GM21390 (cell line): Measurements from ENCODE around the gene FNBP1.
A peak's percentile ranks its signal among the peaks of the same experiment; 100 is the strongest.

Experiments used
- ATAC-seq: cut with Tn5 transposase; IDR thresholded peaks from one replicate; pipeline ENCODE4 v1.9.1; 2021; ENCODE audit not compliant: unreplicated experiment

Gene FNBP1

DNA sequence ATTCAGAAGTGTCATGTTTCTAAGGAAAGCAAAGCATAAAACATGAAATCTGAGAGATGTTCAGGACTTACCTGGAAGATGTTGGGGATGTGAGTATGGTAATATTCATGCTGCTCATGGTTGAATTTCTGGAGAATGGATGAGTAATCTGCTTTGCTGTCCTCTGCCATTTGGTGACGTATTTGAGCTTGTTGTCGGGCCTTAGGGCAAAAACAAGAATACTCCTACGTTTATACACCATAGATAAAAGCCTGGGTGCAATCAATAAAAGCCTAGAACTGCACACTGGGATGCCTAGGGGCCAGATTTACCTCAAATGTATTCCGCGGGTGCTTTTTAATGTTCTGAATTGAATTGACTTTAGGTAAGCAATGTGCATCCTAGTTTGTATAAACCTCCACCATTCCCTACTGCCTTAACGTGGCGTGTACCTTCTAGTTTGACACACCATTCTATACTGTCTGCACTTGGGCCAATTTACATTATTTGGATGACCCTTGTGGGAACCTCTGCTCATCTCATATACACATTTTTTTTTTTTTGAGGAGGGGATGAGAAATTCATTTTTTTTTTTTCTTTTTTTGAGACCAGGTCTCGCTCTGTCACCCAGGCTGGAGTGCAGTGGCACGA lies 113.4 kb downstream of the FNBP1 start:
- ATAC-seq = no peak

DNA sequence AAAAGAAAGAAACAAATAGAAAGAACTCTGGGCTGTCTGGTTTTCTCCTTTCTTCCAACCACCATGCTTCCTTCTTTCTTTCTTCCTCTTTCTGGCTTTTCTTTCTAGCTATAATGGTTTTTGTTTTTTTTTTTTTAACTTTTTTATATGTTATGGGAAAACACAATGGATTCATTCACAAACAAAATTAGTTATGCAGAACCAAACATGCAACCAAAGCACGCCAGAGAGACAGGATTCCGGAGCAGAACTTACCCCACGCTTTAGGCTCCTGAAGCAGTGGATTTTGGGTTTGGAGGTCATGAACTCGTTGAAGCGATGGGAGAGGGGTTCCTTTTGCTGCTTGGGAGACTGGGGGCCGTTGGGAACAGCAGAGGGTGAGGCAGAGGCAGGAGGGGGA lies 119.4 kb downstream of the FNBP1 start:
- ATAC-seq = no peak

DNA sequence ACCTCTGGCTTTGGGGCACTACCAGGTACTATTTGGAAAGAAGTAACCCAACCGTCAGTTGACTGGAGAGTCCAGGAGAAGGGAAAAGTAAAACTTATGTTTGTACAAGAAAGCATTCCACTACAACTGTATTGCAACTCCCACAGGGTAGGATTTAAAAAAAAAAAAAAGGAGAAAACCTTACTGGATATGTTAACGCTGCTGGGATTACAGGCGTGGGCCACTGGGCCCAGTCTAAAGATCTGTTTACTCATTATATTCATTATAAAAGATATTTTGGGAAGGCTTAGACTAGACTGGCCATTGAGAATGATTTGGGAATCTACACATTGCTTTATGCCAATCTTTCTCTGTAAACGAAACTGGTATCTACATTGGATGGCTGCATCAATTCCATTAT lies 121.1 kb downstream of the FNBP1 start:
- no peak for ATAC-seq

DNA sequence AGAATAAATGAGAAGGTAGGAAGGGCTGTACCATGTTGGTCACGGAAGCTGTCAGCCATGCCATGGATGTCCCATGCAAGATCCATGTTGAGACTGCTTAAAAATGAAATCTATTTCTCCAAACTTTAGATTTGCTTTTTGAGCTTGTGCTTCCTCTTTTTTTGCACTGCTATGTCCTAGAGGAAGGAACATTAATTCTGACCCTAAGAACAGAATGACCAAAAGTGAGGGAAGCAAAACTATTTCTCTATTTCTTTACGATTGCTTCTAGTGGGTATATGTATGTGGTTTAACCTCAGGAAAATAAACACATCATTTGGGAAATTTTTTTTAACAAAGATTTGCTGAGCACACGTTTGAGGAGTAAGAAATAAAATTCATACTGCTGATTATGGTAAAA lies 123.1 kb downstream of the FNBP1 start:
- ATAC-seq = no peak

DNA sequence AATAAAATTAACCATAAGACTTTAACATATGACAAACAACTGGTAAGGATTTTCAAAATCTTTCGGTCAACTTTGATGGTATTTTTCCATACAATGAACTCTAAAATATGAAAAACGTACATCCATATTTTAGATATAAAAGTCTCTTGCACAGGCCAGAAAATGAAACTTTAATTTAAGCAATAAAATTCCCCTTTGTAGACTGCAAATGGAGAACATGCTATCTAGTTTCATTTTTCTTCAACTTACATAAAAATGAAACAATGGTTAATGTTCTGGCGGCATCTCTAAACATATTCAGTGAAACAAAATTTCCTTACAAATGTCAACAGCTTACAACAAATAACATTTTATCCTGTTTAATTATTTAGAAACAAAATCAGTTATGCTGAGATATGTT lies 123.7 kb downstream of the FNBP1 start:
- ATAC-seq = no peak

- no peak for ATAC-seq
These were observed 124.6 kb downstream of the FNBP1 start for GRCh38 chr9:129918296-129918950.

GRCh38 chr9:129916707-129917106 lies 126.3 kb downstream of the FNBP1 start:
- ATAC-seq = no peak

- no peak for ATAC-seq
These were observed 128.9 kb downstream of the FNBP1 start for GRCh38 chr9:129914051-129914450.

- no peak for ATAC-seq
These were observed 132.1 kb downstream of the FNBP1 start for GRCh38 chr9:129910628-129911567.

- ATAC-seq = no peak
These were observed 133.1 kb downstream of the FNBP1 start for GRCh38 chr9:129909851-129910250.

GRCh38 chr9:129908906-129909305 lies 134.1 kb downstream of the FNBP1 start:
- ATAC-seq = no peak

DNA sequence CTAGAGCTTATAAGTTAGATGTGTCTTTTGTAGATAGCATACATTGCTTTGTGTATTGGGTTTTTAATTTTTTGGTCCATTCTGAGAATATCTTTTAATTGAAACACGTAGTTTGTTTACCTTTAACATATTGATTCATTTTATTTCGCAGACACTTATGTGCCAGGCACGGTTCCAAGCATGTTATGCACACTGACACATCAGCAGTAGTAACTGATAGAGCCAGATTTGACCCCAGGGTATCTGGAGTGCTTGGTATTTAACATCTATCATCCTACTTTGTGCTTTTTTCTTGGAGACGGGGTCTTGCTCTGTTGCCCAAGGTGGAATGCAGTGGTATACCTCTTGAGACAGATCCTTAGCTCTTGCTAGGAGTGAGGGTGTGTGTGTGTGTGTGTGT lies 135.8 kb downstream of the FNBP1 start:
- no peak for ATAC-seq

DNA sequence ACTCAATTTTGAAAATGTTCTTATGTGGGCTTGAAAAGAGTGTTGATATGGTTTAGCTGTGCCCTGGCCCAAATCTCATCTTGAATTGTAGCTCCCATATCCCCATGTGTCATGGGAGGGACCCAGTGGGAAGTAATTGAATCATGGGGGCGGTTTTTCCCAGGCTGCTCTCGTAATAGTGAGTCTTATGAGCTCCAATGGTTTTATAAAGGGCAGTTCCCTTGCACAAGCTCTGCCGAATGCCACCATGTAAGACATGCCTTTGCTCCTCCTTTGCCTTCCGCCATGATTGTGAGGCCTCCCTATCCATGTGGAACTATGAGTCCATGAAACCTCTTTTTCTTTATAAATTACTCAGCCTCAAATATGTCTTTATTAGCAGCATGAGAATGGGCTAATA lies 136.7 kb downstream of the FNBP1 start:
- ATAC-seq = no peak

DNA sequence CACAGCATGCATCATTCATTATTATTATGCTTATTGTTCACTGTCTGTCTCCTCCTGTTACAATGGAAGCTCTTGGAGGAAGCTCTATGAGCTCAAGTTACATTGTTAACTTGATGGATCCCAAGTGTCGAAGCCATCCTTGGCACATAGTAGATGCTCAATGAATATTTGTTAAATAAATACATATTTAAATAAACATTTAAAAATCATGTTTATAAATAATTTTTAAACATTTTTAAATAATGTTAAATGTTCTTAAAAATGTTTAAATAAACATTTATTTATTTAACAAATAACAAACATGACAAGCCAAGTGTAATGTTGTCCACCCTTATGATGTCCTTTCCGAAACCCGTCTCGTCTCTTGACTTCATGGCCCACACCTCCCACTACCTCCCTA lies 138.3 kb downstream of the FNBP1 start:
- no peak for ATAC-seq

DNA sequence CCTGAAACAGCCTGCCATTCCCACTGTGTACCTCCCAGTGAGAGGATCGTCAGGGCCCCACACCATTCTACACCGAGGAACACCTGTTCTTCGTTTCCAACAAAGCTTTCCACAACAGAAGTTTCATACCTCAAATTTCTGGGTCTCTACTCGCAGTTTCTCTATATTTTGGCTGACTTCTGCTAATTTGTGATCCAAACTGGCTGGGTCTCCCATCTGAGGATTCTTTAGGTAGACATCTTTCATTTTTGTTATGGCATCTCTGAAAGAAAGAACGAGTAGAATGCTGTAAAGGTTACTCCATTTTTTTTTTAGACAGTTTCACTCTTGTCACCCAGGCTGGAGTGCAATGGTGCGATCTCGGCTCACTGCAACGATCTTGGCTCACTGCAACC lies 140.3 kb downstream of the FNBP1 start:
- ATAC-seq = no peak

- ATAC-seq = no peak
These were observed 140.8 kb downstream of the FNBP1 start for GRCh38 chr9:129901993-129902739.

- peak; percentile 90 for ATAC-seq
These were observed 142.5 kb downstream of the FNBP1 start for GRCh38 chr9:129900263-129901027.

- no peak for ATAC-seq
These were observed 143.4 kb downstream of the FNBP1 start for GRCh38 chr9:129899620-129900019.

GRCh38 chr9:129898185-129898584 lies 144.8 kb downstream of the FNBP1 start:
- no peak for ATAC-seq

DNA sequence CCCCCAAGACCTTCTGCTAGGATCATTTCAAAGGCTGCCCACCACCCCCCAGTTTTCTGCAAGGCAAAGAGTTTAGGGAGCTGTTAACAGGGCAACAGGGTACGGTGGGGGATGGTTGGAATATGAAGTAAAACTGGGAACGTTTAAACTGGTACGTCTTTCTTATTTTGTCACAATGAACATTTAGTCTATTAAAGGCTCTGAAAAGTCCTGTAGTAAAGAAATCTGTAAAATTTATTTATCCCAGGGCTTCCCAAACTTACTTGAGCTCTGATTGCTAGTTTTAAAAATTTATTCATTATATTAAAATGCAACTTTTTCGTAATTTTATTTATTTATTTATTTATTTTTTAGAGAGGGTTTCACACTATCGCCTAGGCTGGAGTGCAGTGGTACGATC lies 145.7 kb downstream of the FNBP1 start:
- no peak for ATAC-seq
